ENCODE data around the gene NSUN3.
"Not testable (repeated sequence)": the region's sequence is repeated elsewhere in the genome, so short reads cannot be mapped to it uniquely, and the experiment has no call there.

The NSUN3 gene

DNA sequence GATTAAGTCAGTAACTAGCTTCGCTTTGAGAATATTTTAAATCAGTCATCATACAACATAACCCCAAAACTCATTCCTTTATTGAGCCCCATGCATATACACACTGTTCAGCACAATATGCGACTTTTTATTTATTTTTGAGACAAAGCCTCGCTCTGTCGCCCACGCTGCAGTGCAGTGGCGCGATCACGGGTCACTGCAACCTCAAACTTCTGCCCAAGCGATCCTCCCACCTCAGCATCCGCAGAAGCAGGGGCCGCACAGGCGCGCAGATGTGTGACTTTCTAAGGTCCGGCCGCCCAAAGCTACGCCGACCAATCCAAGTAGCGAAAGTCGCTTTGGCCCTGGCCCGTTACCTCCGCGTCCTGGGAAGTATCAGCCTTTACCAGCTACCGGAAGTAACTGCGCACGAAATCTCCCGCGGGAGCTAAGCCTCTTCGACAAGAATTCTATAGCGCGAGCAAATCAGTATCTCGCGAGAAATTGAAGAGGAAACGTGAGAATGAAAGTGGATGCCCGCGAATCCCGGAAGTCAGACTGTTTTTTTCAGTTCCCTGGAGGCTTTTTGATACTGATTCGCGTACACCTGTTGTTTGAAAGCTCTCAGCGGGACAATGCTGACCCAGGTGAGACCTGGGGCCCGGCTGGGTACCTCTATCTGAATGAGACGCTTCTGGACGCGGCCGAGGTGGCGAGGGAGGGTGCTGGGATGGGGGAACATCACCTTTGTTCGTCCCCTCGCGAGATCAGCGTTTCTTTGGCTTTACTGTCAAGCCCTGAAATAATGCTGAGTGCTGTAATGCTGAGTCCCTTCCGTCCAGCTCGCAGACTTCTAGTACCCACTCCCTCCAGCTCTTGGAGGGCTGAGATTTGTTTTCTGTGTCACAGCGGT lies at the start of gene NSUN3, which contains the start of gene DHFR2:
Gene NSUN3 (plus strand): TSS at position 549 of the 892 bp plus-strand sequence. CDS start 66 bp downstream, at position 615.
Gene DHFR2 (minus strand): TSS at position 404 of the 892 bp plus-strand sequence. CDS start 1,405 bp downstream, outside the sequence.
- no peaks in the 10 kb centered on the region for H3K36me3 ChIP-seq (ENCODE audit: control insufficient read depth, insufficient read depth, low read length)
- peaks cover 4% of the 10 kb centered on the region for H3K4me1 ChIP-seq (ENCODE audit: control insufficient read depth, insufficient read depth, low read length)
- H3K9me3 ChIP-seq (ENCODE audit: control insufficient read depth, insufficient read depth, low read length): no peaks in the 10 kb centered on the region
- peak within 1 kb of the TSS; percentile 73 for H3K4me3 ChIP-seq (ENCODE audit: low read depth, low read length)
- peak within 1 kb of the TSS; percentile 91 for H3K9ac ChIP-seq (ENCODE audit: low read depth, low read length)
- no peaks in the 10 kb centered on the region for H3K27me3 ChIP-seq (ENCODE audit: control insufficient read depth, insufficient read depth, low read length)

DNA sequence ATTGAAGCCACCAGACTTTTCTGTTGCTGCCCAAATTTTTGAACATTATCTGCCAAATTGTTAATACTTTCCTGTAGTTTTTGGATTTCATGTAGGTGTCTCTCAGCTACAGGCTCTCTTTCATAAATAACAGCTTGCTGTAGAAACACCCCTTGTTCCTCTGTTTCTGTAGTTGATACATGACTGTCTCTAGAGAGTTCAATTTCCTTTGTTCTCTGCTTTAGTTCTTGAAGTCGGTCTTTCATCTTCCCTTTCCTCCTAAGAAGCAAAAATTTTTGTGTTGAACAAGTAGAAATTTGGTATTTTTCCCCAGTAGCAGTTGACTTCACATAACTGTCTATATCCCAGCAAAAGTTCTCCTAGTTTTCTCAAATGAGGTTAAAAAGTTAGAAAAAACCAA lies 47.8 kb upstream of the NSUN3 start:
- Histone ChIP-seq H3K4me1 (ENCODE audit: control insufficient read depth, insufficient read depth, low read length) (no peaks in the 10 kb centered on the region), H3K4me3 (ENCODE audit: low read depth, low read length) (no peak overlapping the region), H3K9me3 (ENCODE audit: control insufficient read depth, insufficient read depth, low read length) (no peaks in the 10 kb centered on the region), H3K27me3 (ENCODE audit: control insufficient read depth, insufficient read depth, low read length) (no peaks in the 10 kb centered on the region), H3K9ac (ENCODE audit: low read depth, low read length) (no peak overlapping the region), H3K36me3 (ENCODE audit: control insufficient read depth, insufficient read depth, low read length) (no peaks in the 10 kb centered on the region)

DNA sequence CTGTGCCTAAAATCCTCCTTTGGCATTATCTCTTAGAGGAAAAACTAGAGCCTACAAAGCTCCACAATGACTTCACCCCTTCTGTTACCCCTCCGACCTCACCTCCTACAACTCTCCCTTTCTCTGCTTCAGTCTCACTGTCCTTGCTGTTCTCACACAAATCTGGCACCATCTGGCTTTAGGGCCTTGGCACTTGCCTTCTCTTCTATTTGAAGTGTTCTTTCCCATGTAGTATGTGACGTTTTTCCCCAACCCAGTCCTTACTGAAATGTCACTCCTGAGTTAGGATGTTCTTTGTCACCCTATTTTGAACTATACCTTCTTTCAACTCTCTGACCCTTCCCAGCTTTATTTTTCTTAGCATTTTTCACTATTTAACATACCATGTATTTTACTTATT lies 43.2 kb upstream of the NSUN3 start:
- no peak overlapping the region for H3K4me3 ChIP-seq (ENCODE audit: low read depth, low read length)
- H3K36me3 ChIP-seq (ENCODE audit: control insufficient read depth, insufficient read depth, low read length): no peaks in the 10 kb centered on the region
- H3K9ac ChIP-seq (ENCODE audit: low read depth, low read length): no peak overlapping the region
- H3K9me3 ChIP-seq (ENCODE audit: control insufficient read depth, insufficient read depth, low read length): no peaks in the 10 kb centered on the region
- H3K27me3 ChIP-seq (ENCODE audit: control insufficient read depth, insufficient read depth, low read length): no peaks in the 10 kb centered on the region
- H3K4me1 ChIP-seq (ENCODE audit: control insufficient read depth, insufficient read depth, low read length): no peaks in the 10 kb centered on the region

DNA sequence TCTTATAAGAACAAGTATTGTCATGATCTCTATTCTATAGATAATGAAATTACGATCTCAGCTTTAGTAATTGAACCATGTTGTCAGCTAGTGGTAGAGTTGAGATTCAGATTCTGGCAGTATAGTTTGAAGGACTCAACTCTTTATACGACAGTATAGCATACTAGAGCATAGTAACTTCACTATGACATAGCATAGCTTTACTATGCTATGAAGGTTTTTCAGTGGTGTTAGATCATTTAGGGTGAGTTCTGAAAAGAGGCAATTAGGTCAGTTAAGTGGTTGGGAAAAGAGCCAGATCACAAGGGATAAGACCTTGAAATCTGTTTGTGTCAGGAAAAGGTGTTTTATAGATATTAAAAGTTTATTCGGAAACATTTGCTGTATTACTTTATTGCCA lies 42.6 kb upstream of the NSUN3 start:
- Histone ChIP-seq H3K27me3 (ENCODE audit: control insufficient read depth, insufficient read depth, low read length) (no peaks in the 10 kb centered on the region), H3K4me3 (ENCODE audit: low read depth, low read length) (no peak overlapping the region), H3K36me3 (ENCODE audit: control insufficient read depth, insufficient read depth, low read length) (no peaks in the 10 kb centered on the region), H3K9me3 (ENCODE audit: control insufficient read depth, insufficient read depth, low read length) (no peaks in the 10 kb centered on the region), H3K4me1 (ENCODE audit: control insufficient read depth, insufficient read depth, low read length) (no peaks in the 10 kb centered on the region), H3K9ac (ENCODE audit: low read depth, low read length) (no peak overlapping the region)

DNA sequence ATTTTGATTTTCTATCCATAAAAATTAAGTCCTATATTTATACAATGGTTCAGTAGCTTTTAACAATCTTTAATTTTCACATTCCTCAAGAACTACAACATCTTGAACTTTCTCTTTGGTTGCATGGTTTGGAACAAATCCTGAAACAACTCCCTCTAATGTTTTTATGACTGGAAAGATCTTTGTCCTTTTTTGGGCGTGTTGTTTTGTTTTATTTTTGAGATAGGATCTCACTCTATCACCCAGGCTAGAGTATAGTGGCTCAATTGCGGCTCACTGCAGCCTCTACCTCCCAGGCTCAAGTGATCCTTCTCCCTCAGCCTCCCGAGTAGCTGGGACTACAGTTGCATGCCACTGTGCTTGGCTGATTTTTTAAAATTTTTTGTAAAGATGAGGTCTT lies 38.5 kb upstream of the NSUN3 start:
- no peak overlapping the region for H3K4me3 ChIP-seq (ENCODE audit: low read depth, low read length)

DNA sequence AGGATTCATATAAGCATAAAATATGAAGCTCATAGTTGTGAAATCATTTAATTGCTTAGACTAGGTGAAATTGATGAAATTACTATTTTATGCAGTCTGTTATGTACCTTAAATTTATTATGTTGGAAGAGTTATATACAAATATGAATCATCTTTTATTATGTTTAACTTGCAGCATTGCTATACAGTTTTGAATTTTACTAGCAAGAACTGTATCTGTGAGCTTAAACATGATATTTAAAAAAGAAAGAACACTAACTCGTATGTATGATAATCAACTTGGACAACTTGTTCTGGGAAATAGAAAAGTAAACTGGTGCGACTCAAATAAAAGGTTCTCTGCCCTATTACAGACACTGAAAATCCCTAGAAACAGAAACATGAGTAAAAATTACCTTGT lies 36.2 kb upstream of the NSUN3 start:
- Histone ChIP-seq H3K27me3 (ENCODE audit: control insufficient read depth, insufficient read depth, low read length) (no peaks in the 10 kb centered on the region), H3K36me3 (ENCODE audit: control insufficient read depth, insufficient read depth, low read length) (no peaks in the 10 kb centered on the region), H3K4me3 (ENCODE audit: low read depth, low read length) (no peak overlapping the region), H3K9ac (ENCODE audit: low read depth, low read length) (no peak overlapping the region), H3K4me1 (ENCODE audit: control insufficient read depth, insufficient read depth, low read length) (no peaks in the 10 kb centered on the region), H3K9me3 (ENCODE audit: control insufficient read depth, insufficient read depth, low read length) (no peaks in the 10 kb centered on the region)

More for the DNA sequence above, 38.5 kb upstream of the NSUN3 start:
- Histone ChIP-seq H3K9ac (ENCODE audit: low read depth, low read length) (no peak overlapping the region), H3K9me3 (ENCODE audit: control insufficient read depth, insufficient read depth, low read length) (no peaks in the 10 kb centered on the region), H3K4me1 (ENCODE audit: control insufficient read depth, insufficient read depth, low read length) (no peaks in the 10 kb centered on the region), H3K27me3 (ENCODE audit: control insufficient read depth, insufficient read depth, low read length) (no peaks in the 10 kb centered on the region), H3K36me3 (ENCODE audit: control insufficient read depth, insufficient read depth, low read length) (no peaks in the 10 kb centered on the region)

DNA sequence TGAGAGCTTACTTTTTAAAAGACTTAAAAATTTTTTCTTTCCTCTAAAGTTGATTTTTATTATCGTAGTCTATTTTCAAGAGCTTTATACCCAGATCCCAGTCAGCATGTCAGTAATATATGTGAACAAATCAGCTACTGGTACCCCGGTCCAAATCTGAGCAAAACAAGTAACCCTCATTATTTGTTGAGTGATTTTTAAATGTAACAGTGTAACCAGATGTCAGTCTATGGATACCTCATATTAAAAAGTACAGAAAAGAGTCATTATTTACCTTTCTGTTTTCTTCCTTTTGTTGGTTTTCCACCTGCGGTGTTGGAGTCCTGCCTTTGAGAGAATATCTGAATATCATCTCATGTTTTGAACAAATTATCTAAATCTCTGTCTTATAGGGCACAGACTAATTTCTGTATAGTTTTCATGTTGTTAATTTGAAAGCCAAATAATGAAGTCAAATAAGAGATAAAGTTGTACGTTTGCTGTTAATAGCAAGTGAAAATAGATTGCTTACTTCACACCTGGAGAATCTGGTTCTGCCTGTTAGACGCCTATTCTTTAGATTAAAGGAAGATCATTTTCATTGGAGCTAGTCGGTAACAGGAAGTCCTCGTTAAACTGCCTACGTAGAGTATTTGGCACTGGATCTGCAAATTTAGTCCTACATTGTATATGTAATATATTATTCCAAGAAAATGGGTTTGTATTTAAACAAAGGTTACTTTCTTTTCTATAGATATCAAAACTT lies 34.6 kb upstream of the NSUN3 start, which contains the start of gene STX19:
Gene STX19 (minus strand): TSS at position 505 of the 745 bp plus-strand sequence. CDS start 13,328 bp downstream, outside the sequence.
- no peak within 1 kb of the TSS for H3K9ac ChIP-seq (ENCODE audit: low read depth, low read length)
- no peaks in the 10 kb centered on the region for H3K27me3 ChIP-seq (ENCODE audit: control insufficient read depth, insufficient read depth, low read length)
- no peaks in the 10 kb centered on the region for H3K36me3 ChIP-seq (ENCODE audit: control insufficient read depth, insufficient read depth, low read length)
- H3K4me1 ChIP-seq (ENCODE audit: control insufficient read depth, insufficient read depth, low read length): no peaks in the 10 kb centered on the region
- no peak within 1 kb of the TSS for H3K4me3 ChIP-seq (ENCODE audit: low read depth, low read length)
- H3K9me3 ChIP-seq (ENCODE audit: control insufficient read depth, insufficient read depth, low read length): no peaks in the 10 kb centered on the region

DNA sequence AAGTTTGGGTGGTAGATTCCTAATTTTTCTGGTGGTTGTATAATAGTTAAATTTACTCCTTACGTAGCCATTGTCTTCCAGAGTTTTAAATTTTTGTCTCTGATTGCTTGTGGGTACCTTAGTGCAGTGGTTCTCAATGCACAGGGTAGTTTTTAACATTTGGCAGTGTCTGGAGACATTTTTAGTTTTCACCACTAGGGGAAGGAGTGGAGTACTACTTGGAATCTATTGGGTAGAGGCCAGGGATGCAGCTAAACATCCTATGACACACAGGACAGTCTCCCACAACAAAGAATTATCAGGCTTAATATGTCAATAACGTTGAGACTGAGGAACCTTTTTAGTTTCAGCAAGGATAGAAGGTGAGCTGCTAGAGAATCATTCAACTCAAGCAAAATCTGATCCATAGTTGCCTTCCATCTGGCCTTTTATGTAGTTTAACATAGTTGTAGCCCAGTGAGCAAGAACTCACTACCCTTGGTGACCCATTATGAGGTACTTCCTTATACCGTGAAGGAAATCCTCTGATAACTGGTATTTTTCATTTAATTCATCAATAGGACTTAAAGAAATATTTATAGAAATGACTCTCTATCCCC lies 25.9 kb upstream of the NSUN3 start:
- Histone ChIP-seq H3K4me1 (ENCODE audit: control insufficient read depth, insufficient read depth, low read length) (no peaks in the 10 kb centered on the region), H3K4me3 (ENCODE audit: low read depth, low read length) (no peak overlapping the region), H3K27me3 (ENCODE audit: control insufficient read depth, insufficient read depth, low read length) (no peaks in the 10 kb centered on the region)

DNA sequence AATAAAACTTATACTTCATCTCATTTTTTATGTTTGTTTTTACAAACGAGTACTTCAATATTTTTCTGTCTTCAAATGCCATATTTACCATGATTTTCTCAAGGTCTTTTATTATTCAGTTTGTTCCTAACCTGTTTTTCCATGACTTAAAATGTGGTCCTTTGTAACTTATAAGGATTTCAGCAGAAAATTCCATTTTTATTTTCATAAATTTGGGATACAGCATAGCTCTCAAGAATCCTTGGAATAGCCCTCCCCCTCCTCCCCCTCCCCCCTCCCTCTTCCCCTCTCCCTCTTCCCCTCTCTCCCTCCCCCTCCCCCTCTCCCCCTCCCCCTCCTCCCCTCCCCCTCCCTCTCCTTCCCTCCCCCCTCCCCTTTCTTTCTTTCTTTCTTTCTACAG lies 19.6 kb upstream of the NSUN3 start:
- H3K9me3 ChIP-seq (ENCODE audit: control insufficient read depth, insufficient read depth, low read length): no peaks in the 10 kb centered on the region
- H3K4me3 ChIP-seq (ENCODE audit: low read depth, low read length): no peak overlapping the region
- no peak overlapping the region for H3K9ac ChIP-seq (ENCODE audit: low read depth, low read length)
- peaks cover 6% of the 10 kb centered on the region for H3K36me3 ChIP-seq (ENCODE audit: control insufficient read depth, insufficient read depth, low read length)
- no peaks in the 10 kb centered on the region for H3K4me1 ChIP-seq (ENCODE audit: control insufficient read depth, insufficient read depth, low read length)
- no peaks in the 10 kb centered on the region for H3K27me3 ChIP-seq (ENCODE audit: control insufficient read depth, insufficient read depth, low read length)

More for the DNA sequence above, 25.9 kb upstream of the NSUN3 start:
- Histone ChIP-seq H3K9ac (ENCODE audit: low read depth, low read length) (no peak overlapping the region), H3K9me3 (ENCODE audit: control insufficient read depth, insufficient read depth, low read length) (no peaks in the 10 kb centered on the region), H3K36me3 (ENCODE audit: control insufficient read depth, insufficient read depth, low read length) (no peaks in the 10 kb centered on the region)

DNA sequence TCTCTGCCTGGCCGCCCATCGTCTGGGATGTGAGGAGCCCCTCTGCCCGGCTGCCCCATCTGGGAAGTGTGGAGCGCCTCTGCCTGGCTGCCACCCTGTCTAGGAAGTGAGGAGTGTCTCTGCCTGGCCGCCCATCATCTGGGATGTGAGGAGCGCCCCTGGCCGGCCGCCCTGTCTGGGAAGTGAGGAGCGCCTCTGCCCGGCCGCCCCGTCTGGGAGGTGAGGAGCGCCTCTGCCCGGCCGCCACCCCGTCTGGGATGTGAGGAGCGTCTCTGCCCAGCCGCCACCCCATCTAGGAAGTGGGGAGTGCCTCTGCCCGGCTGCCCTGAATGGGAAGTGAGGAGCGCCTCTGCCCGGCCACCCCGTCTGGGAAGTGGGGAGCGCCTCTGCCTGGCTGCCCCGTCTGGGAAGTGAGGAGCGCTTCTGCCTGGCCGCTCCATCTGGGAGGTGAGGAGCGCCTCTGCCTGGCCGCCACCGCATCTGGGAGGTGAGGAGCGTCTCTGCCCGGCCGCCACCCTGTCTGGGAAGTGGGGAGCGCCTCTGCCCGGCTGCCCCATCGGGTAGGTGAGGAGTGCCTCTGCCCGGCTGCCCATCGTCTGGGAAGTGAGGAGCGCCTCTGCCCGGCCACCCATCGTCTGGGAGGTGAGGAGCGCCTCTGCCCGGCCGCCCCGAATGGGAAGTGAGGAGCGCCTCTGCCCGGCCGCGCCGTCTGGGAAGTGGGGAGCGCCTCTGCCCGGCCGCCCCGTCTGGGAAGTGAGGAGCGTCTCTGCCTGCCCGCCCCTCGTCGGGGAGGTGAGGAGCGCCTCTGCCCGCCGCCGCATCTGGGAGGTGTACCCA lies 18.5 kb upstream of the NSUN3 start:
- not testable (repeated sequence) for H3K36me3 ChIP-seq (ENCODE audit: control insufficient read depth, insufficient read depth, low read length); H3K9me3 ChIP-seq (ENCODE audit: control insufficient read depth, insufficient read depth, low read length); H3K27me3 ChIP-seq (ENCODE audit: control insufficient read depth, insufficient read depth, low read length); H3K4me1 ChIP-seq (ENCODE audit: control insufficient read depth, insufficient read depth, low read length); H3K9ac ChIP-seq (ENCODE audit: low read depth, low read length); H3K4me3 ChIP-seq (ENCODE audit: low read depth, low read length)

DNA sequence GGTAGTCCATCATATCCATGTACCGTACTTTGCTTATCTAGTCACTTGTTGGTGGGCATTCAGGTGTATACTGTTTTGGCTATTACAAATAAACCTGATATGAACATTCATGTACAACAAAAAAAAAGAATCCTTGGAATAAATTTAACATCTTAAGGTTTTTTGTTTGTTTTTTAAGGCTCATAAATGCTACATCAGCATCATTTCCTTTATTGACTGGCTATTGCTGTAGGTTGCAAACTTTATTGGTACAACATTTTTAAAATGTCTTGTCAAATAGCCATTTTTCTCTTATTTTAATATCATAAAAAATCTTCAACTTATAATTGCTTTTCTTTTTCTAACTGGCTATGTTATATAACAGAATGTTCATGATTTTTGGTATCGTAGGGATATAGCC lies 16.3 kb upstream of the NSUN3 start:
- no peak overlapping the region for H3K4me3 ChIP-seq (ENCODE audit: low read depth, low read length)
- H3K9ac ChIP-seq (ENCODE audit: low read depth, low read length): no peak overlapping the region
- H3K4me1 ChIP-seq (ENCODE audit: control insufficient read depth, insufficient read depth, low read length): no peaks in the 10 kb centered on the region
- H3K36me3 ChIP-seq (ENCODE audit: control insufficient read depth, insufficient read depth, low read length): peaks cover 6% of the 10 kb centered on the region
- H3K27me3 ChIP-seq (ENCODE audit: control insufficient read depth, insufficient read depth, low read length): no peaks in the 10 kb centered on the region
- H3K9me3 ChIP-seq (ENCODE audit: control insufficient read depth, insufficient read depth, low read length): no peaks in the 10 kb centered on the region
